Osteoblast (primary cell): ENCODE data around the gene PLK4. TPM values are rescaled to one million over a fixed set of nuclear protein-coding genes. Genes with fewer than 3 reads are reported as not detected.

ENCODE experiments used
- DNase-seq: peaks from one replicate; pipeline ENCODE4 v3.0.0; 2011; ENCODE audit warnings: low spot score, mixed read lengths; ENCODE audit not compliant: insufficient read length; ENCODE audit errors: missing footprints
- H2AFZ ChIP-seq: 2 replicates; pipeline ENCODE4 v1.6.0; 2011; ENCODE audit warnings: mild to moderate bottlenecking, low read length
- H3K27ac ChIP-seq: 2 replicates; pipeline ENCODE4 v1.5.1; 2011; ENCODE audit warnings: mild to moderate bottlenecking, low read depth, low read length, moderate library complexity
- H3K27me3 ChIP-seq: 2 replicates; pipeline ENCODE4 v1.6.0; 2012; ENCODE audit warnings: mild to moderate bottlenecking, control low read depth, inconsistent platforms, low read length, moderate library complexity; ENCODE audit not compliant: insufficient read depth
- H3K36me3 ChIP-seq: 2 replicates; pipeline ENCODE4 v1.5.1; 2011; ENCODE audit warnings: mild to moderate bottlenecking, low read length, control low read depth, moderate library complexity; ENCODE audit not compliant: insufficient read depth
- H3K4me1 ChIP-seq: 2 replicates; pipeline ENCODE4 v1.5.1; 2011; ENCODE audit warnings: mild to moderate bottlenecking, low read length, control low read depth, moderate library complexity; ENCODE audit not compliant: insufficient read depth
- H3K4me2 ChIP-seq: 2 replicates; pipeline ENCODE4 v1.6.0; 2011; ENCODE audit warnings: mild to moderate bottlenecking, low read length; ENCODE audit not compliant: insufficient read depth
- H3K4me3 ChIP-seq: fragments of 200-600 bp; sonication (generic); 3 replicates; pipeline ENCODE4 v1.5.1; 2012; ENCODE audit warnings: mild to moderate bottlenecking, low read length, inconsistent platforms; ENCODE audit not compliant: insufficient read depth
- H3K79me2 ChIP-seq: 2 replicates; pipeline ENCODE4 v1.6.0; 2012; ENCODE audit warnings: mild to moderate bottlenecking, low read length, control low read depth, inconsistent platforms; ENCODE audit not compliant: insufficient read depth
- H3K9me3 ChIP-seq: 2 replicates; pipeline ENCODE4 v1.5.1; 2011; ENCODE audit warnings: low read depth, low read length, control low read depth
- H4K20me1 ChIP-seq: 2 replicates; pipeline ENCODE4 v1.6.0; 2012; ENCODE audit warnings: mild to moderate bottlenecking, low read length, control low read depth; ENCODE audit not compliant: insufficient read depth
- CTCF ChIP-seq: IDR thresholded peaks from 2 replicates; pipeline ENCODE4 v1.5.1; 2011; ENCODE audit warnings: mild to moderate bottlenecking, low read depth, low read length, moderate library complexity; ENCODE audit errors: extremely low read depth
- total RNA-seq: library from RNA; depleted of rRNA; stranded (reverse); fragments of >200 nt; gene quantifications from 2 replicates; pipeline ENCODE4 v1.2.3, GENCODE V29; 2012

The PLK4 gene
- total RNA-seq, 1 donor = 2.2 TPM

GRCh38 chr4:127852661-127853060 is 28.0 kb upstream of the PLK4 start:
- Histone ChIP-seq H3K36me3 (no peaks in the 10 kb centered on the region), H3K4me3 (no peak overlapping the region), H2AFZ (no peak overlapping the region), H3K4me1 (peaks cover 15% of the 10 kb centered on the region), H3K79me2 (no peaks in the 10 kb centered on the region), H4K20me1 (no peaks in the 10 kb centered on the region), H3K27me3 (no peaks in the 10 kb centered on the region), H3K9me3 (peaks cover 7% of the 10 kb centered on the region), H3K27ac (no peak overlapping the region), H3K4me2 (no peak overlapping the region)
- TF ChIP-seq CTCF = no peak
- DNase-seq = no peak

DNA sequence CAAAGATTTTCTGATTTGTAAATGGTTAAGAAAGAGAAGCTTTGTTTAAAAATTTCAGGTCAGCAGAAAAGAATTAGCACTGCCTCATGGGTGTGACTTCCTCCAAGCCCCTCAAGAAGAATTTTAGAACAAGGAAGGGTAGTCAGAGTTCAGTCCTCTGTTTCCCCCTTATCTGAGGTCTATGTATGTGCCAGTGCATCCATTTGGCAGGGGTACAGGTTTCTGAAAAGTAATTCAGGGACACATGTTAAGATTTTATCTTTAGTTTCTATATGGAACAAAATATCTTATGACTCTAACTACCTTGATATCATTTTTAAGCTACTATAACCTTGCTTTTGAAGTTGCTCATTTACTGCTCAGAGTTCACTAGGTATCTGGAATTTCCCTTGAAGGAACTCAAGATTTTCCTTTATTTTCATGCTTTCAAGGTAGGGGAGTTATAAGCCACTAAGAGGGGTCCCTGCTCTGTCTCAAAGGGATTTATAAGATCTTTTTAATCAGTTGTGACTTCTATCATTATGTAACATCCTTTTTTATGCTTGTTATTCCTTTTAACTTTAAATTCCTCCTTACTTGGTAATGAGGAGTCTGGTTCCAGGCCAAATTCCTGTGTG is 24.4 kb upstream of the PLK4 start:
- no peak overlapping the region for H3K4me3 ChIP-seq
- no peak for TF ChIP-seq CTCF
- H3K4me2 ChIP-seq = peak overlapping the region; percentile 14

DNA sequence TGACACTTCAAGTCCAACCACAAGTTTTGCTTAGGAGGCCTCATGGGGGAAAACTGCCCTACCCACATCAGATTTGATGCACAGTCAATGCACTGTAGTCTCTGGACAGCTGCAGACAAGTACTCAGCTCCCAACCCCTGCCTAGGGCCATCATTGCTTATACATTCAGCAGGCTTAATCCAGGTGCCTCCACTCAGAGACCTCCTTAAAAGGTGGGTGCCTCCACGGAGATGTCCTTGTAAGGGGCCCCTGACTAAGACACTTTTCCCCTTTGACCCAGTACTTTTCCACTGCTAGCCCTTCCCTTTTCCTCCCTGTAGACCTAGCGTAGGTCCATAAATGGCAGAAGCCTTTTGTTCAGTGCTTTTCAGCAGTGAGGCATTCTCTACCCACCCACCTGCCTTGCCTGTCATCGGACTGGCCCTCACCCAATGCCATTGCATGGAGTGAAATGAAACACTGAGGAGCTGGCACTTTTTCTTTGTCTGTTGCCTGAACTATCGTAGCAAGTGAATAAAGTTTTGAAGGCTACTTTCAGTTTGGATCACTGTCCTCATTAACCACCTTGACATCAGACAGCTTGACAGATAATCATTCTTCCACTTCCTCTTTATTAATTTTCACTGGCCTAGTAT is 23.8 kb upstream of the PLK4 start:
- no peaks in the 10 kb centered on the region for H4K20me1 ChIP-seq
- no peaks in the 10 kb centered on the region for H3K9me3 ChIP-seq
- no peaks in the 10 kb centered on the region for H3K36me3 ChIP-seq
- H3K4me2 ChIP-seq = peak overlapping the region; percentile 14
- H3K27me3 ChIP-seq = no peaks in the 10 kb centered on the region
- no peaks in the 10 kb centered on the region for H3K79me2 ChIP-seq
- no peak overlapping the region for H3K4me3 ChIP-seq
- H3K27ac ChIP-seq = no peak overlapping the region
- no peak for TF ChIP-seq CTCF
- H2AFZ ChIP-seq = no peak overlapping the region
- peaks cover 15% of the 10 kb centered on the region for H3K4me1 ChIP-seq
- DNase-seq = peak; percentile 47

More for the DNA sequence above, 24.4 kb upstream of the PLK4 start:
- no peaks in the 10 kb centered on the region for H3K27me3 ChIP-seq
- no peaks in the 10 kb centered on the region for H4K20me1 ChIP-seq
- no peak for DNase-seq
- H3K9me3 ChIP-seq = no peaks in the 10 kb centered on the region
- no peaks in the 10 kb centered on the region for H3K36me3 ChIP-seq
- H3K27ac ChIP-seq = no peak overlapping the region
- H3K79me2 ChIP-seq = no peaks in the 10 kb centered on the region
- H2AFZ ChIP-seq = no peak overlapping the region
- peaks cover 15% of the 10 kb centered on the region for H3K4me1 ChIP-seq

DNA sequence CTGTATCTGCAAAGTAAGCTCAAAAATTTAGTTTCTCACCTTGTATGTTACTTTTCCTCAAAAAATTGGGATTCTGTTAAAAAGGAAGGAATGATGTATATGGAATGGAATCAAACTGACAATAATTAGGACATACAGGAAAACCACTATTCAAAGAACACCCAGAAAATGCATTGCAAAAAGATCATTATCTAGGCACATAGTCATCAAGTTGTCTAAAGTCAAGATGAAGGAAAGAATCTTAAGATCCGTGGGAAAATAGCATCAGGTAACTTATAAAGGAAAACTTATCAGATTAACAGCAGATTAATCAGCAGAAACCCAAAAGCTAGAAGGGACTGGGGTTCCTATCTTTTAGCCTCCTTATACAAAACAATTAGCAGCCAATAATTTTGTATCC is 23.1 kb upstream of the PLK4 start:
- no peaks in the 10 kb centered on the region for H3K36me3 ChIP-seq
- H3K27ac ChIP-seq = no peak overlapping the region
- TF ChIP-seq CTCF = no peak
- no peak overlapping the region for H2AFZ ChIP-seq
- H3K4me2 ChIP-seq = no peak overlapping the region
- no peaks in the 10 kb centered on the region for H3K9me3 ChIP-seq
- no peaks in the 10 kb centered on the region for H3K79me2 ChIP-seq
- H3K4me3 ChIP-seq = no peak overlapping the region
- H3K27me3 ChIP-seq = no peaks in the 10 kb centered on the region
- no peaks in the 10 kb centered on the region for H4K20me1 ChIP-seq
- peaks cover 15% of the 10 kb centered on the region for H3K4me1 ChIP-seq
- no peak for DNase-seq
